ENCODE results near the gene SLC4A11.

DNA sequence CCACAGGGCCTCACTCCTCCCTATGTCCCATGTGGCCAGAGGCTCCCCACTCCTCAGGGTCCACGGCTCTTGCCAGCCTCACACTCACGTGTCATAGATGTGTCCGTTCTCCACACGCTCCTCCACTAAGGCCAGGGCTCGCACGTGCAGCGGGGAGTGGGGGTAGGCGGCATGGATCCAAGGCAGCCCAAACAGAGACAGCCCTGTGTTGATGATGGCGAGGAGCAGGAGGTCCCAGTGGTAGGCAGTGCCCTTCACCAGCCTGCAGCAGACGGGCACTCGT, 10.3 kb downstream of the SLC4A11 start:
- TF ChIP-seq, protein P1, sequence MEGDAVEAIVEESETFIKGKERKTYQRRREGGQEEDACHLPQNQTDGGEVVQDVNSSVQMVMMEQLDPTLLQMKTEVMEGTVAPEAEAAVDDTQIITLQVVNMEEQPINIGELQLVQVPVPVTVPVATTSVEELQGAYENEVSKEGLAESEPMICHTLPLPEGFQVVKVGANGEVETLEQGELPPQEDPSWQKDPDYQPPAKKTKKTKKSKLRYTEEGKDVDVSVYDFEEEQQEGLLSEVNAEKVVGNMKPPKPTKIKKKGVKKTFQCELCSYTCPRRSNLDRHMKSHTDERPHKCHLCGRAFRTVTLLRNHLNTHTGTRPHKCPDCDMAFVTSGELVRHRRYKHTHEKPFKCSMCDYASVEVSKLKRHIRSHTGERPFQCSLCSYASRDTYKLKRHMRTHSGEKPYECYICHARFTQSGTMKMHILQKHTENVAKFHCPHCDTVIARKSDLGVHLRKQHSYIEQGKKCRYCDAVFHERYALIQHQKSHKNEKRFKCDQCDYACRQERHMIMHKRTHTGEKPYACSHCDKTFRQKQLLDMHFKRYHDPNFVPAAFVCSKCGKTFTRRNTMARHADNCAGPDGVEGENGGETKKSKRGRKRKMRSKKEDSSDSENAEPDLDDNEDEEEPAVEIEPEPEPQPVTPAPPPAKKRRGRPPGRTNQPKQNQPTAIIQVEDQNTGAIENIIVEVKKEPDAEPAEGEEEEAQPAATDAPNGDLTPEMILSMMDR (IDR thresholded peaks at IDR 0.05) = no peak
- TF ChIP-seq POLR2A (IDR thresholded peaks at IDR 0.05) = no peak
- TF ChIP-seq EP300 (IDR thresholded peaks at IDR 0.05) = no peak

Measured in ovary (tissue), 3 donors.